Thoracic aorta (tissue), 2 donors: ENCODE results near the gene ZBTB16. TPM values are rescaled to one million over a fixed set of nuclear protein-coding genes. Genes with fewer than 3 reads are reported as not detected.

Experiments
- ATAC-seq: fragments of 150-250 bp; one replicate; pipeline ENCODE4 v1.8.0; 2017; ENCODE audit warnings: low read depth; ENCODE audit not compliant: insufficient number of reproducible peaks, low FRiP score
- DNase-seq: peaks from one replicate; pipeline ENCODE4 v3.0.0-alpha.2; 2020; ENCODE audit warnings: low spot score
- H3K27ac ChIP-seq, 2 donors: fragments of 200-600 bp; sonication (generic); 1 replicate in 1 of 2; 2 replicates in 1 of 2; pipeline ENCODE4 v1.5.1; 2016; ENCODE audit warnings: mild to moderate bottlenecking in 2 of 2, moderate library complexity in 2 of 2
- H3K27me3 ChIP-seq: fragments of 200-600 bp; sonication (generic); replicated peaks from 2 replicates; pipeline ENCODE4 v1.6.0; 2016; ENCODE audit warnings: mild to moderate bottlenecking; ENCODE audit not compliant: insufficient read depth
- H3K36me3 ChIP-seq: fragments of 200-600 bp; sonication (generic); one replicate; pipeline ENCODE4 v1.5.1; 2016
- H3K4me1 ChIP-seq, 2 donors: fragments of 200-600 bp; sonication (generic); 1 replicate in 1 of 2; 2 replicates in 1 of 2; pipeline versions ENCODE4 v1.5.1 to v1.6.0; 2016; ENCODE audit warnings: low read depth in 2 of 2, mild to moderate bottlenecking in 1 of 2; ENCODE audit not compliant: control insufficient read depth in 1 of 2
- H3K4me3 ChIP-seq: fragments of 200-600 bp; sonication (generic); 2 replicates; pipeline ENCODE4 v1.5.1; 2016; ENCODE audit warnings: mild to moderate bottlenecking
- H3K9me3 ChIP-seq: fragments of 200-600 bp; sonication (generic); 2 replicates; pipeline ENCODE4 v1.5.1; 2016
- CTCF ChIP-seq: fragments of 200-600 bp; sonication (generic); IDR thresholded peaks from one replicate; pipeline ENCODE4 v1.5.1; 2019; ENCODE audit warnings: antibody characterized with exemption
- total RNA-seq, 2 donors: library from RNA; depleted of rRNA; stranded (reverse); fragments of >200 nt; gene quantifications; one replicate each; pipeline versions ENCODE4 v1.1.0 to v1.2.3, GENCODE V29; 2016

Gene ZBTB16
- total RNA-seq, 2 donors from 2014 or later, result 314 to 545 TPM

DNA sequence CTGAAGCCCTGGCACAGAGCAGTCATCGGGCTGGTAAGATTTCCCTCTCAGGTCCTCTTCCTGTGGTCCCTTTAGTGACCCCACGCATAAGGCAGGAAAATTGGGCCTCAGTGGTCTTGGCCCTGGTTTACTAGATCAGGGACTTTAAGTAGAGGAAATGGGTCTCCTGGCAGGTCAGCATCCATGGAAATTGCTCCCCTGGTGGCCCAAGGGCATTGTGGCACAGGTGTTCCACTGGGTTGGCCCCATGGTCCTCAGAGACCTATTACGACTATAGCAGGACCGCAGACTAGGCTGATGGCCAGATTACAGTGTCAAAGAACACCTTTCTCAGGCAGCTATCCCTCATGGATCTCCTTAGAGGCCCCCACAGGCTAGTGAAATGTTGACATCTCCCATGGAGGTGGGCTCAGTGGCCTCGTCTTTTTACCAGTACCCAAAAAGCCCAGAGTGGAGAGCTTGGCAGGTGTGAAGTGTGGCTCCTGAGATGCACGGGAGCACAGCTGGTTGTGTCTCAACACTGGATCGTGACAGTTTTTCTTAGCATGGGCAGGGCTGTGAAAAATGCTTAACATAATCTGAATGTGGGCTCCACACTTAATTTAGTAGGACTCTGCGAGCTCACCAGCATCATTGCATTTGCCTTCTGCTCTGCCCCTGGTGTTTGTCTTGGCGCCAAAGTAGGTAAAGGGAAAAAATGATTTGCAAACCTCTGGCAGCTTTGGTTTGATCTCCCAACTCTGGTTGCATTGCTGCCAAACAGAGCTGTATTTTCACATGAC is 74.2 kb downstream of the ZBTB16 start:
- no peak for TF ChIP-seq CTCF
- Histone ChIP-seq H3K4me3 (peak overlapping the region; percentile 15), H3K27ac (peak overlapping the region; percentile 94 to 97)

DNA sequence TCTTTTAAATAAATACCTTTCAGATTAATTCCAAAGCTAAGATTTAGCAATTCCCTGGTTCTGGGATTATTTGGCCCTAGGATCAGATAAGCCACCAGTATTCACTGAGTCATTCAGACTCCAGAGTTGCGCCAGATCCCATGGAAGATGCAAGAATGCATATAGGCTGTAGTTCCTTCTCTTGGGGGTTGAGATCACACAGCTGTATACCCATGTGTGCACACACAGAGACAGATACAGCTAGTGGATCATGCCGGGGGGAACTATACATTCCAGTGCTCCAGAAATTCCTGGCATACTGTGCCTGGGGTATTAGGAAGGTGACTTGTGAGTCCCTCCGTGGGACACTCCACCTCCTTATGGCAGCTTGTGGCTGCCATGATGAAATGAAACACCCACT is 75.4 kb downstream of the ZBTB16 start:
- Histone ChIP-seq H3K9me3 (no peaks in the 10 kb centered on the region), H3K4me3 (no peak overlapping the region), H3K27ac (peak overlapping the region; percentile 94 to 97), H3K27me3 (no peaks in the 10 kb centered on the region), H3K36me3 (peaks cover 15% of the 10 kb centered on the region), H3K4me1 (peaks cover 91 to 98% of the 10 kb centered on the region in 2 donors)
- DNase-seq (no peak), ATAC-seq (no peak)
- no peak for TF ChIP-seq CTCF

More for the DNA sequence above, 74.2 kb downstream of the ZBTB16 start:
- H3K27me3 ChIP-seq, result no peaks in the 10 kb centered on the region
- peaks cover 93 to 98% of the 10 kb centered on the region in 2 donors for H3K4me1 ChIP-seq
- no peak for ATAC-seq
- DNase-seq, result peak; percentile 32
- H3K9me3 ChIP-seq, result no peaks in the 10 kb centered on the region
- H3K36me3 ChIP-seq, result peaks cover 10% of the 10 kb centered on the region

DNA sequence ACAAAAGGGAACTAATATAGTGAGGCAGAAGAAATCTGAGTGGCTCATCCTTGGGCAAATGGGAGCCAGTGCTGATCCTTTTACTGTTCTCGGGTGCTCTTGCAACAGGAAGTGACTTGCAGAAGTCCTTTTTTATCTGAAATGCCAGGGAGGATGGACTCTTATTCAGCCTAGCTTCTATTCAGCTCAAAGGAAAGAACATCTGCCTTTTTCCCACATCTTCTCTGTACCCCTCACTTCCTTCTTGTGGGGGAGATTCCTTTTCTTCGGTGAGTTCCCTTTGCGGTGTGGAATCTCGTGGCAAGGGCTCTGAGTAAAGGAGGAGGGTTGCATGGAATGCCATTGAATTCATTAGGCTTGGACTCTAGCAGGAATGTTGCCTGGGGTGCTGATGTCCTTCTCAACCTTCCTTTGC is 76.2 kb downstream of the ZBTB16 start:
- TF ChIP-seq CTCF, result no peak
- DNase-seq (no peak), ATAC-seq (no peak)
- Histone ChIP-seq H3K4me3 (no peak overlapping the region), H3K27me3 (no peaks in the 10 kb centered on the region), H3K9me3 (no peaks in the 10 kb centered on the region), H3K27ac (peak overlapping the region; percentile 94 to 97), H3K36me3 (peaks cover 24% of the 10 kb centered on the region), H3K4me1 (peaks cover 91 to 98% of the 10 kb centered on the region in 2 donors)

GRCh38 chr11:114136686-114137640 is 77.5 kb downstream of the ZBTB16 start:
- H3K36me3 ChIP-seq, result peaks cover 35% of the 10 kb centered on the region
- peak overlapping the region; percentile 94 to 97 for H3K27ac ChIP-seq
- no peak for TF ChIP-seq CTCF

DNA sequence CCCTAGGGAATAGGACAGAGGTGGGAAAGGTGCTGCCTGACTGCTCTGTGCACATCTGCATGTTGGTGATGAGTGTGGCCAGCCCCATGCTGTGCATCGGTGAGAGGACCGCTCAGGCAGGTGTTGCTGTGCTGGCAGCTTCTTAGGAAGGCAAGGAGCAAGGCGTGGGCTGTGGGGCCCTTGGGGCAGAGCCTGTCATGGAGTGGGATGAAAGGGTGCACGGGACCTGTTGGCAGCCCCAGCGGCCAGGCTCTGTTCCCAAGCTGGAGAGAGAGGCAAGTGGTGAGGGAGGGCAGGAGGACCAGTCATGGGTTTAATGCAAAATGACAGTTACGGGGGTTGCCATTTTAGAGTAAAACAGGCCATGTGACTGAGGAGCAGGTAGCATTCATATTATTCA is 78.3 kb downstream of the ZBTB16 start:
- H3K27me3 ChIP-seq, result no peaks in the 10 kb centered on the region
- no peak for TF ChIP-seq CTCF
- peaks cover 35% of the 10 kb centered on the region for H3K36me3 ChIP-seq
- DNase-seq (no peak), ATAC-seq (no peak)
- H3K9me3 ChIP-seq, result no peaks in the 10 kb centered on the region
- H3K4me1 ChIP-seq, result peaks cover 92 to 98% of the 10 kb centered on the region in 2 donors
- H3K4me3 ChIP-seq, result no peak overlapping the region
- peak overlapping the region; percentile 94 to 97 for H3K27ac ChIP-seq

More at GRCh38 chr11:114136686-114137640, 77.5 kb downstream of the ZBTB16 start:
- H3K4me3 ChIP-seq, result peak overlapping the region; percentile 12
- peaks cover 91 to 98% of the 10 kb centered on the region in 2 donors for H3K4me1 ChIP-seq
- H3K27me3 ChIP-seq, result no peaks in the 10 kb centered on the region
- H3K9me3 ChIP-seq, result no peaks in the 10 kb centered on the region
- DNase-seq (no peak), ATAC-seq (no peak)
